Measurements from ENCODE around the gene DRGX.

Gene DRGX

DNA sequence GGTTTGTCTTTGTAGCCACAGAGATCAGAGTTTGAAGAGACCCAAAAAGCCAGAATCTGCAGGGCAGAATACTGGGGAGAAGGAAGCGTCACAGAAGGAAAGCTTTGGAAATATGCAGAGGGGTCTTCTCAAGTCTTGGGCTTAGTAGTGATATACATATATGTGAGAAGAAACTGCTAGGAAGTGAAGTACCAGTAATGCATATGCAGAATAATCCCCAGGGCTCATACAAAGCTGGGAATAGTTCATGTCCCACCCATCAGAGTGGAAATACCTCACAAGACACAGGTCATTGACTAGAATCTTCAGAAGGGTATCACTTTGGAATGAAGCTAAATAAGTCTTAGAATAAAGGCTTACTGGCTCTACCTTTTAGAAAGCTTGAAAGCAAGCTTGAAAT, 57.3 kb downstream of the DRGX start:
- no peak for DNase-seq (ENCODE audit: low read depth)

DNA sequence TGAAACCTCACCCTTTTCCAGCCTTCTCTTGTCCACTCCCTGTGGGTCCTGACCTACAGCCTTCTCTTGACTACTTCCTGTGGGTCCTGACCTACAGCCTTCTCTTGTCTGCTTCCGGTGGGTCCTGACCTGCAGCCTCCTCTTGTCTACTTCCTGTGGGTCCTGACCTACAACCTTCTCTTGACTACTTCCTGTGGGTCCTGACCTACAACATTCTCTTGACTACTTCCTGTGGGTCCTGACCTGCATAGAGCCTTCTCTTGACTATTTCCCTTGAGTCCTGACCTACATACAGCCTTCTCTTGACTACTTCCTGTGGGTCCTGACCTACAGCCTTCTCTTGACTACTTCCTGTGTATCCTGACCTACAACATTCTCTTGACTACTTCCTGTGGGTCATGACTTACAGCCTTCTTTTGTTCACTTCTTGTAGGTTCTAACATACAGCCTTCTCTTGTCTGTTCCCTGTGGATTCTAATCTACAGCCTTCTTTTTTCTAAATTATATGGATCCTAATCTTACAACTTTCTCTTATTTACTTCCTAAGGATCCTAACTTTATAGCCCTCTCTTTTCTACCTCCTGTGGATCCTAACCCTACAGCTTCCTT, 60.4 kb downstream of the DRGX start:
- no peak for DNase-seq (ENCODE audit: low read depth)

DNA sequence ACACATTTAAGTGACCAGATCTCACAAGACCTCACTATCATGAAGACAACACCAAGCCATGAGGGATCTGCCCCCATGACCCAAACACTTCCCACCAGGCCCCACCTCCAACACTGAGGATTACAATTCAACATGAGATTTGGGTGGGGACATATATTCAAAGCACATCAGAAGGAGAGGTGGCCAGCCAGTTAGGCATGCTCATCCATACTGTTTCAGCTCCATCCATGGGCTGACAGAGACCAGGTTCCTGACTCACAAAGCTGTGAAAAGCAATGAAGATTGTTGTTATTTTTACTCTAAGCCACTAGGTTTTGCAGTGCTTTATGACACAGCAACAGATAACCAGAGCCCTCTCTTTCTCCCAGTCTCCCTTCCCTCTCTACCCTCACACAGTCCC, 60.9 kb downstream of the DRGX start:
- no peak for DNase-seq (ENCODE audit: low read depth)

DNA sequence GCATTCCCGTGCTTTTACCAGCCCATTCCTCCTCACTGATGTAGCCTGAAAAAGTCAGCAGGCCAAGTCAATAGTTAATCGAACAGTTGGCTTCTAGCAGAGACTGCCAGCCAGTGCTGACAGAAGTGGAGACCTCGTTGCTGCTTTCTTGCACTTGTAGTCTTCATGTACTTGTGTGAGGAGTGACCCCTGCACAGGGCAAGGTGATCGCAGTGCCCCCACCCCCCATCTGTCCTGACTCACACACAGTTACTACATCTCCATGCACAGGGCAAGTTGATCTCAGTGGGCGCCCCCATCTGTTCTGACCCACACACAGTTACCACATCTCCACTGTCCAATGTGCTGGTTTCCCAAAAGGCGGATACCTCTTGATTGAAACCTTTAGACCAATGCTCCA, 62.7 kb downstream of the DRGX start:
- no peak for DNase-seq (ENCODE audit: low read depth)

DNA sequence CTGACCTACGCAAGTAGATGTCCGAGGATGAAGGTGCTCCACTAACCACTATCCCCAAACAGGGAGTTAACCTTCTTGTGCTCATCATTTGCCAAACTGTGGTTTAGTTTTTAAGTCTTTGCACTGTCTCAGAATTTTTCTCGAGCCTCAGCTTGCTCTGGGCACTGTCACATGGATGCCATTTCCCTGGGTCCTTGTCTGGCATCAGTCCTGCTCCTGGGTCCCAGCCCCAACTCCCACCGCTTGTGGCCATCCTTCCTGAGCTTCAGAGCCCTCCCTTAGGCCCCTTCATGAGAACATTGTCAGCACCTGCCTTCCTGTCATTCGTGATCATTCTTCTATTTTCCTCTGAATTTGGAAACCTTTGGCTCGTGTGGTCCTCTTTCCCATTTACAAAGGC, 63.1 kb downstream of the DRGX start:
- DNase-seq (ENCODE audit: low read depth), result no peak

DNA sequence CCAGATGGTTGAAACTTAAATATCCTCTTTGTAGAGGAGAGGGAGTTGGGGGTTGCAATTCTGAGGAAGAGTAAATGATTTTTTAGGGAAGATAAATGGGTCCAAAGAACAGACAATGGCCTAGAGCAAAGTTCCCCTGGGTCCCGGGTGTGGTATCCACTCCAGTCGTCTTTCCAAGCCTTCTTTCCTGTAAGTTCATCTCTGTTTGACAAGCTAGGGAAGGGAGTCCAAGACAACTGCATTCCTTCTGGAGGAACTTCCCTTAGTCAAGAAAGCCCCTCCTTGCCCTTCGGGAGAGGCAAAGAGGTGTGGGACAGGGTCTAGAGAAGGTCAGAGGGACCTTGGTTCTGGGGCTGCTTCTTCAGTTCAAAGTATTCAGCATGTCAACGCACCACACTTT, 63.6 kb downstream of the DRGX start:
- no peak for DNase-seq (ENCODE audit: low read depth)

DNA sequence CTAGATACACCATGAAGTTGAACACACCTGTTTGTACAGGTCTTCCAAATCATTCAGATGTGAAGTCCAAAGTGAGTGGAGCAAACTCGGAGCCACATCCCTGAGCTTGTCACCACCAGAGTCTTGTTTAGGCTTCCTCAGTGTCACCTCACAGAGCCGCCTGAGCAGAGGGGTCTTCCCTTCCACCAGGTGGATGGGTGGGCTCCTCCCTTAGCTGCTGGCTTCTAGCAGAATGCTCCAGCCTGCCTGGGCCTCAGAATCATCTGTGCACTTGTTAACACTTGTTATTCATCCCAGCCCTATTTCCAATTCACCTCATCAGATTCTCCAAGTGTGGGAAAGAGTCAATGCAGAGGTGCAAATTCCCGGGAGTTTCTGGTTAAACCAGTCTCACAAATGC, 64.5 kb downstream of the DRGX start:
- DNase-seq (ENCODE audit: low read depth), result no peak

DNA sequence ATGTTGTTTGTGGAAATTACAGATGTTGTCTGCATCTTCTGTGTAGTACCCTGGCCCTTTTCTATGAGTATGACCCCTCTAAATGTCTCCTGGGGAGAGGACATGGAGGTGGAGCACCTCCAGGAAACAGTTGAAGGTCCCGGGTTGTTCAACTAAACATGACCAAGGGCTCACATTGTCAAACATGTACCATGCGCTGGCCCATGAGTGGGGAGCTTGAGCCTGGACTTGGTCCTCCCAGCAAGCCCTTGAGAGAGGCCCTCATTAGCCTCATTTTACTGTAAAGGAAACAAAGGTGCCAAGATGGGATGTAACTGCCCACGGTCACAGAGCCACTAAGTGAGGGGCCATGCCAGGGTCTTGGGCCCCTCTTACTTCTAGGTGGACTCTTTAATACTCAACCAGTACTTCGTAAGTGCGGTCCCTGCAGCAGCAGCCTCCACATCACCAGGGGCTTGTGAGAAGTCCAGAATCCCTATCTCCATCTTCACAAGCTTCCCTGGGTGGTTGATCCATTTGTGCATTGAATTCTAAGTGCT, 65.7 kb downstream of the DRGX start:
- DNase-seq (ENCODE audit: low read depth), result no peak

DNA sequence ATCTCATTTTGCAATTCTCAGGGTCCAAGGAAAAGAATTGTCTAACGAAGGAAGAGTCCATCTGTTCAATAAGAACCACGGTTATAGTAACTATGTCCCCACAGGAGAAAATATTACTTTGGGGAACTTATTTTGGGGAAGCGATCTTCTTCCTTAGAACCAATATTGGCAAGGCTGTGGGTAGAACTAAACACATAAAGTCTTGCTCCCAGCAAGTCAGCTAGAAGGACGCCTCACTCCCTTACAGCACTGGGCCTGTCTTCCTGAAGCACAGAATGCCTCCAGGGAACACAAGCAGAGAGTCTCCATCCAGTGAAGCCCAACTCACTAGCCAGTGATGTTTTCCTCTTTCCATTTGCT, 66.8 kb downstream of the DRGX start:
- DNase-seq (ENCODE audit: low read depth), result no peak

DNA sequence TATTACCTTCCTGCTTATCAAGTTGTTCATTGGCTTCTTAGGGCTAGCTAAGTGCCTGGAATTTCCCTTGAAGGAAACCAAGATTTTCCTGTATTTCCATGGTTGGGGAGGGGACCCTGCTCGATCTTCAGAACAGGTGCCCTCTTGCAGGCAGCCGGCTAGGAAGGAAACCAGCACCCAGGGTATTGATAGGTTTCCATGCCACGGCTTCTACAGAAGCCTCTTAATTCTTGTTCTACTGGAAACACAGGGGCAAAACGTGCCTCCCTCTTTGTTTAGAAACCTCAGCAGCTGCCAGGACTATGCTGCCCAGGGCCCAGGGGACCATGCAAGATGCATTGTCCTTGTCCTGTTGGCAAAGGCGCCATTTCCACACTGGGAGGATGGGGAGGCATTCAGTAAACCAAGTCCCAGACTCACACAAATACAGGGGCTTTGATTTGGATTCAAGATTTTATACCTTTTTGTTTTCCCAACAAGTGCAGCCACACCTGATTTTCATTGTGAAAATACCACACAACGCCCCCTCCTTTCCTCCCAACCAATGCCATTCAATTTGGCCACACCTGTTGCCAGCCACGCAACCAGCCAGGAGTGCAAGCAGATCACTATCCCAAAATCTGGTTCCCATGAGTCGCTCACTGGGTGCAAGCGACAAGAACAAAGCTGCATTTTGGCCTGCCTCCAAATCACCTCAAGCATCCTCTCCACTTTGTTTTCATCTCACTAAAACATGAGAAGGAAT, 67.3 kb downstream of the DRGX start:
- no peak for DNase-seq (ENCODE audit: low read depth)

DNA sequence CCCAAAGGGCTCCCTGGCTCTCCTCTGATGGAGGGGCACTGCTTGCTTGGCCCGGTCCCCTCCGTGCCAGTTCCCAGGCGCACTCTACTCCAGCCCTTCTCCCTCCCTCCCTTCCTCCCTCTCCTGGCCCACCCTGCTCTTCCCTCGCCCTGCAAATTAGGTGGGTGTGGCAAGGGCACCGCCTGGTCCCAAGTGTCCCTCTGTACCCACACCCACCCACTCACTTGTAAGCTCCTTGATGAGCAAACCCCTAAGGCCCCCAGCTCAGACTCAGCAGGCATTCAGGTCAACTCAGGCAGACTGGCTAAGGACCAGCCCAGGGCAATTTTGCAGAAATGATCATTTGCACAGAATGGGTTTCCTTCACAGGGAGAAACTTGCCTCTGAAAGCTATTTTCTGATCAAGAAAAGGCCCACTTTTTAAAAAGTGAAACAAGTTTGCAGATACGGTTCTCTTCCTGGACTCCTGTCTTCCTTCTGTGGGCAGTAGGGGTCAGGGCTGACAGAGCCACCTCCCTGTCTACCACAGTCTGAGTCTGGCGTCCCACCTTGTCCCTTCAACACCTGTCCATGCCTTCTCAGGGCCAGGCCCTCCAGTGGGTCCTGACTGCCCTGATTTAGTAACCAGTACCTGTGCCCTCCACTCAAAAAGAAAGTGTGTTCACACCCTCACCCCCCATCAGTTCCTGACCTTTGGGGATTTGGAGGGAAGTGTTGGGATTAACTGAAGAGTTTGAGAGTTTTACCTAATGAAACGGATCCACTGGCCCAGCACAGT, 68.7 kb downstream of the DRGX start:
- DNase-seq (ENCODE audit: low read depth), result no peak

DNA sequence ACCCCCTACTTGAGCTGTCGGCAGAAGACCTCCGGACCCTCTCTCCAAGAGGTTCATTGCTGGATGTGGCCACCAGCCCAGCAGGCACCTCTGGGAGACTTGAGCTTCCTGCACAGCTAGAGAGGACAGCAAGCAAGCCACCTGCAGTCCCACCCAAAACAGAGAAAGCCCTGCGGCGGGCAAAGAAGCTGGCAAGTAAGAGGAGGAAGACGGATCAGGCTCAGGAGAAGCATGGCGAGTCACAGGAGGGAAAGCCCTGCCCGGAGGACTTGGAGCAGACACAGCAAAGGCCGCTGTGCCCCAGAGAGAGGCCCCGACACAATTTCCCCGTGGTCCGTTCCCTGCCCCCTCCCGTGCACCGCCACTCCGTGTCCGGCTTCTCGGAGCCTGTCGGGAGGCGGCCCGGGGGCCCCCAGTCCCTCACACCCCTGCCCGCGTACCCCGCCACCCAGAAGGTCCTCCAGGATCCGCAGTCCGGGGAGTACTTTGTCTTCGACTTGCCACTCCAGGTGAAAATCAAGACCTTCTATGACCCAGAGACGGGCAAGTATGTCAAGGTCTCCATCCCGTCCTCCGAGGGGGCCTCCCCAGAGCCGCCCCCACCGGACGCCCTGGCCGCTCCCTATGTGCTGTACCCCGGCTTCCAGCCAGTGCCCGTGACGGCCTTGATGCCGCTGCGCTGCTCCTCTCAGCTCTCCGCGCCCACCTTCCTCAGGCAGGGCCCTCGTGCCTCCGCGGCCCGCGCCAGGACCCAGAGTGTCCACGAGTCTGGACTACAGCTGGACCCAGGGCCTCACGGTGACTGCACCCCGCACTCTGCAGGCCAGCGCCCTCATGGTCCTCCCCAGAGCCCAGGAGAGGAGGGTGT, 69.7 kb downstream of the DRGX start:
- DNase-seq (ENCODE audit: low read depth), result no peak

DNA sequence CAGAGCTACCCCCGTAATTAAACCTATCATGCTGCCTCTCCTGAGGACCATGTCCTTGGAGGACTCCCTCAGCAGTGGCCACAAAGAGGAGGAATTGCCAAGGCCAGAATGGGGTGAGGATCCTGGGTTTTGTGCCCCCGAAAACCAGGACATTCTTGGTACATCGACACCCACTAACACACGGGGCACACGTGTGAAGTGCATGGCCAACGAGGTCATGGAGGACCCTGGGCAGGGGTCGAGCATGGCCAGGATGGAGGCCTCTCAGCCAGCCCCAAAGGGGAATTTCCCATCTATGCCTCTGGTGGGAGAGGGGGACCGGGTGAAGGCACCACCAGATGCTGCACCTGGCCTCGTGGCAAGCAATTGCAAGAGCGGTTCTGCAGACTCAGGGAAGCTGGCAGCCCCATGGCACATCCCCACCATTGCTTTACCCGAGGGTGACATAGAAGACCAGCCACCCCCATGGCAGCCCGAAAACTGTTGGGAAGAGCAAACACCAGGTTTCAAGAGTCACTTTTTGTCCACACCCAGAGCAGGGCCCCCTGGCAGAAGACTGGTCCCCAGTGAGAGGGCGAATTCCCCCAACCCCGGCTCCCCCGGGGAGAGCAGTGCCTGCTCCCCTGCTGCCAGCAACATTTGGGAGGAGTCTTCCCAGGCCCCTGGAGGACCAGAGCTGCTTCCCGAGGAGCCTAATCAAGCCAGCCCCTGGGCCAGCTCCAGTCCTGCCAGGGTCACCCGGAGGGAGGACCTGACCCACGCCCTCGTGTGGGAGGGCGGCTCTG, 70.6 kb downstream of the DRGX start:
- no peak for DNase-seq (ENCODE audit: low read depth)

DNA sequence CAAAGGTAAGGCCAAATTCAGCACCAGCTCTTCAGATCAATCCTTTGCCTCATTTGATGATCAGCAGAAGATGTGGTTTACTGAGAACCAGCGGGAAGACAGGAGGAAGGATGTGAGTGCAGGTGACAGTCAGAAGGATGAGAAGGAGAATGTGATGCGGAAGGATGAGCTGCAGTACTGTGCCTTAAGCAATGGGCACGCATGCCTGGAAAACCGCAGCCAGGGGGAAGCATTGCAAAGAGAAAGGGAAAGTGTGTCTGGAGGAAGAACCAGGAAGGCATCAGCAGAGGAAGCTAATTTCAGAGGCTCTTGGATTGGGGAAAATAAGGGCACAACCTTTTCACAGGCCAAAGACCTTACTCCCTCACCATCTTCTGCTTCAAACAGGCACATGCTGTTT, 71.2 kb downstream of the DRGX start:
- DNase-seq (ENCODE audit: low read depth), result no peak

DNA sequence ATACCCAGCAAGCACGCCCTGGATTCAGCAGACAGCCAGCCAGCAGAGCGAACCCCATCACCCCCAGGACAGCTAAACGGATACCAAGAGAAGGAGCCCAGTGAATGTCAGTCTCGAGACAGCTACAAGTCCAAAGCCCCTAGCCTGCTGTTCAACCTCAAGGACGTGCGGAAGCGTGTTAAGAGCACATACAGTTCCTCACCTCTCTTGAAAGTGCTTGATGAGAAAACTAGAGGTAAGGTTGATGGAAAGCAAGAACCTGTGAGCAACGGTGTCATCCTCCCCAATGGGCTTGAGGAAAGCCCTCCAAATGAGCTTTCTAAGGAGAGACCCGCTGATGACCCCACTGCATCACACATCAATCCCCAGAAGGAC, 72.0 kb downstream of the DRGX start:
- DNase-seq (ENCODE audit: low read depth), result no peak

DNA sequence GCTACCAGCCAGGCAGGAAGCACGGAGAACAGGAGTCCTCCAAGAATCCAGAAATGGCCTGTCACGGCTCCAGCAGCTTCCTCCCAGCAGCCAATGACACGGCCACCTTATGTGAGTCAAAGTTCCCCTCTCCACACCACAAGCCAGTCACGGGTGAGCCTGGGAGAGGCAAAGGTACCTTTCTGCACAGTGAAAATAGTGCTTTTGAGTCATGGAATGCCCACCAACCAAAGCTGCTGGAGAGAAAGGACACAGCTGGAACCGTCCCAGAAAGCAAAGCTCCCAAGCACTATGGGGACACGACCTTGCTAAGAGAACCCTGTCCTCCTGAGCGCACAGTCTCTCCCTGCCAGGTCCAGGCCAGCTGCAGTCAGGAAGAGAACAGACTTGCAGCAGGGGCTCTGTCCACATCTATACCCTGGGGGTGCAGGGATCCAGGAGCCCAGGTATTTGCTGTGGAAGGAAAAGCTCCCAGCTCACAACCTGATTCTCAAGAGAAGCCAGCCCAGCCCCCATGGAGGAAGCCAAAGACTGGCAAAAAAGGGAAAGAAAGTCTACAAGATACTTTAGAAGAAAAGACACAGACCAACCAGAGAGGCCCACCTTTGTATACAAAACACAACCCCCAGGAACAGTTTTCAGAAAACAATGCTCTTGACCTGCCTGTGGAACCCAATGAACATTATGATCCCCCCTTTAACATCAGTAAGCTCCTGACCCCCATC, 72.6 kb downstream of the DRGX start:
- no peak for DNase-seq (ENCODE audit: low read depth)

DNA sequence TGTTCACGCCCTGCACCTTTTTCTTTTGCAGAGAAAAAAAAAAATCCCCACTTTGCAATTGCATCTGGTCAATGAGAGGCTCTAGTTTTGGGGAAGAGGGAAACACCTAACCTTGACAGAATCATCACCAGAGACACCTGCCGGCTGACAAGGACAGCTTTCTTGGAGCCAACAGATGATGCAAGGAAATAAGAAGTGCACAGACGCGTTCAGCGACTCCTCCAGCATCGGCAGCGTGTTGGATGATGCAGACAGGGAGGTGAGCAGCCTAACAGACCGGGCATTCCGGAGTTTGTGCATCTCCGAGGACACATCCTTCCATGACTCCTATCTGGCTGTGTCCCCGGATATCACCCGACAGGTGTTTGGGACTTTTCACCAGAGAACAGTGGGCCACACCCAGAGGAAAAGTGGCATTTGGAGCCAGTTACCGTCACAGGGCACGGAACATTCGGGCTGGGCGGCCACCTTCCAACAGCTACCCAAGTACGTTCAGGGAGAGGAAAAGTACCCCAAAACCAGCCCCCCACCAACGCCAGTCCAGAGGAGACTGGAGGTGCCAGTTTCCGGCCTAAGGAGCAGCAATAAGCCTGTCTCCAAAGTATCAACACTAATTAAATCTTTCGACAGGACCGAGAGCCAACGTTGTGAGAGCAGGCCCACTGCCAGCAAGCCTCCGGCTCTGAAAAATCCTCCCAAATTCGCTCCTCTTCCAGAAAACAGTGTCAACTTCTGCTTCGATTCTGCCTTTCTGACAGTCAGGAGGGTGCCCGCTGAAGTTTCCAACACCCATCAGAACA, 73.3 kb downstream of the DRGX start:
- DNase-seq (ENCODE audit: low read depth), result no peak

DNA sequence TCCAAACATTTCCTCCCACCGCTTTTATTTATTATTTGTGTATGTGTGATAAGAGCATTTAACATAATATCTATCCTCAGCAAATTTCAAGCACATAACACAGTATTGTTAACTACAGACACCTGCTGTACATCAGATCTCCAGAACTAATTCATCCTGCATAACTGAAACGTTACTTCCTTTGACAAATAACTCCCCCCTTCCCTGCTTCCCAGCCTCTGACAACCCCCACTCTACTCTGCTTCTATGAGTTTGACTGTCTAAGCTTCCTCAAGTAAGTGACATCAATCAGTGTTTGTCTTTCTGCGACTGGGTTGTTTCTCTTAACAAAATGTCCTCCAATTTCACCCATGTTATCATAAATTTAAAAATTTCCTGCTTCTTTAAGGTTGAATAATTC, 74.9 kb downstream of the DRGX start:
- no peak for DNase-seq (ENCODE audit: low read depth)

DNA sequence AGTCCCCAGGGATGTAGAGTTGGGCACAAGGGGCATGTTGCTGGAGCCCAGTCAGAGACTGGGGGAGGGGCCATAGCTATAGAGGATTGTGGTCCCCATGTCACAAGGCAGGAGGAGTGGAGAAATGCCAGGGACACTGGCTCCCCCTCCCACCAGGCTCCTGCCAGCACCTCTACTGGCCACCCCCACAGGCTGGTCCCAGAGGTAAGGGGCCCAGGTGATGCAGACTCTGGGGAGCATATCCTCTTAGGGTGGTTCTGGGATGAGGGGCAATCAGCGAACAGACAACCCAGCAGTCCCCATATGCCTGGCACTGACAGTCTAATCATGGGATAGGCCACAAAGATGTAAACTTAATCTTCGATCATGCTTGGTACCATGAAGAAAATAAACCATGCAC, 75.7 kb downstream of the DRGX start:
- DNase-seq (ENCODE audit: low read depth), result no peak

DNA sequence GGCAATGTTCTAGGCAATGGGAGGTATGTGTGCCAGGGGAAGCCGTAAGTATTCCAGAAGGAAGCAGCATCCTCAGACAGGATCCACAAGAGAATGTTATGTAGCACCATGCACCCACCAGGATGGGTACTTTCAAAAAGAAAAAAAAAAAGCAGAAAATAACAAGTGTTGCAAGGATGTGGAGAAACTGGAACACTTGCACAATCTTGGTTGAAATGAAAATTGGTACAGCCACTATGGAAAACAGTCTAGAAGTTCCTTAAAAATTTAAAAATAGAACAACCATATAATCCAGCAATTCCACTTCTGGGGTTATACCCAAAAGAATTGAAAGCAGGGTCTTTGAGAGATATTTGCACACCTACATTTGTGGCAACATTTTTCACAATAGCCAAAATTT, 76.7 kb downstream of the DRGX start:
- DNase-seq (ENCODE audit: low read depth), result no peak
